ENCODE data around the gene SNUPN. TPM values are rescaled to one million over a fixed set of nuclear protein-coding genes. Genes with fewer than 3 reads are reported as not detected.

SNUPN gene
- total and polyA plus RNA-seq, 8 donors, result 4.7 to 29.2 (median 16.4) TPM

DNA sequence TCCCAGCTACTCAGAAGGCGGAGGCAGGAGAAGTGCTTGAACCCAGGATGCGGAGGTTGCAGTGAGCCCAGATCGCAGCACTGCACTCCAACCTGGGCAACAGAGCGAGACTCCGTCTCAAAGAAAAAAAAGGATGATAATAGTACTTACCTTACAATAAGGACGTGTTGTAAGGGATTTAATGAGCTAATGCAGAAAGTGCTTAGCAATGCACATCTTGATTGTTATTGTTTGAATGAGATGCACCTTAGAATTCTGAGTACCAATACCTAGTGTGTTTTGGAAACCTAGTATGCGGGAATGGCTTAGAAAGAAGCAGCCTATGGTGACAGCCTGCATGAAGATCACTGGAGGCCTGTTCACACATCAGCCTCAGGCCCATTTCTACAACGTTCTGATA, 19.5 kb downstream of the SNUPN start:
- TF ChIP-seq EP300 (IDR thresholded peaks at IDR 0.05) (no peak), POLR2AphosphoS5 (IDR thresholded peaks at IDR 0.05) (no peak), POLR2A (IDR thresholded peaks at IDR 0.05) (no peak)
- TF ChIP-seq, protein P1, sequence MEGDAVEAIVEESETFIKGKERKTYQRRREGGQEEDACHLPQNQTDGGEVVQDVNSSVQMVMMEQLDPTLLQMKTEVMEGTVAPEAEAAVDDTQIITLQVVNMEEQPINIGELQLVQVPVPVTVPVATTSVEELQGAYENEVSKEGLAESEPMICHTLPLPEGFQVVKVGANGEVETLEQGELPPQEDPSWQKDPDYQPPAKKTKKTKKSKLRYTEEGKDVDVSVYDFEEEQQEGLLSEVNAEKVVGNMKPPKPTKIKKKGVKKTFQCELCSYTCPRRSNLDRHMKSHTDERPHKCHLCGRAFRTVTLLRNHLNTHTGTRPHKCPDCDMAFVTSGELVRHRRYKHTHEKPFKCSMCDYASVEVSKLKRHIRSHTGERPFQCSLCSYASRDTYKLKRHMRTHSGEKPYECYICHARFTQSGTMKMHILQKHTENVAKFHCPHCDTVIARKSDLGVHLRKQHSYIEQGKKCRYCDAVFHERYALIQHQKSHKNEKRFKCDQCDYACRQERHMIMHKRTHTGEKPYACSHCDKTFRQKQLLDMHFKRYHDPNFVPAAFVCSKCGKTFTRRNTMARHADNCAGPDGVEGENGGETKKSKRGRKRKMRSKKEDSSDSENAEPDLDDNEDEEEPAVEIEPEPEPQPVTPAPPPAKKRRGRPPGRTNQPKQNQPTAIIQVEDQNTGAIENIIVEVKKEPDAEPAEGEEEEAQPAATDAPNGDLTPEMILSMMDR (IDR thresholded peaks at IDR 0.05), result no peak
- intact Hi-C loops (cut with DNase I; ENCODE audit: low total_unique reads), result no loop called here
- H3K27me3 ChIP-seq, result no peaks in the 10 kb centered on the region
- WGBS, 5 donors, result 88 to 95% (median 93%) methylated on average over 8 of the region's 8 CpGs
- H3K36me3 ChIP-seq, result peaks cover 58 to 99% (median 97%) of the 10 kb centered on the region in 4 donors
- H3K9me3 ChIP-seq, result no peaks in the 10 kb centered on the region
- DNase-seq, result no peak
- H3K27ac ChIP-seq, result peak overlapping the region in 1 of 5 donors; percentile 41
- H3K4me3 ChIP-seq, result no peak overlapping the region
- peaks cover 0 to 5% (median 0%) of the 10 kb centered on the region in 4 donors for H3K4me1 ChIP-seq

DNA sequence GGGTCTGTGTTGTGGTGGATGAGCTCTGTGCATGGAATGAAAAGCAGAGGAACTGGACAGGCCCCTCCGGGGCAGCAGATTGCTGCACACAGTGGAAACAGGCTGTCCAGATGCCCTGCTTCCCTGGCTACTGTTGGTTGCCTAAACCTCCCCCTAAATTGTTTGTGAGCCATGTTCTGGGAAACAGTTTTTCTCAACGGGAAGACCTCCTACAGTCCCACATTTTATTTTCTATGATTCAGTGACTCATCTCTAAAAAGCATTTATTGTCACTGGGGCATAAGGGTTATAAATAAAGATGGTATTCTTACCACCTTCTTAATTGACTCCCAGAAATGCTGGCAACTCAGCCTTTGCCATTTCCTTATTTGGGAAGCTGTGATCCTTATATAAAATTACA, 26.1 kb downstream of the SNUPN start:
- WGBS, 5 donors, result 54 to 68% (median 56%) methylated on average over 2 of the region's 2 CpGs
- H3K4me1 ChIP-seq, result peaks cover 24 to 45% (median 31%) of the 10 kb centered on the region in 4 donors
- H3K9me3 ChIP-seq, result no peaks in the 10 kb centered on the region
- H3K36me3 ChIP-seq, result peaks cover 18 to 97% (median 79%) of the 10 kb centered on the region in 4 donors
- no peaks in the 10 kb centered on the region for H3K27me3 ChIP-seq
- H3K27ac ChIP-seq, result peak overlapping the region; percentile 14 to 75 (median 45)
- intact Hi-C loops (cut with DNase I; ENCODE audit: low total_unique reads), result no loop called here
- TF ChIP-seq, protein P1 (IDR thresholded peaks at IDR 0.05), result no peak
- TF ChIP-seq POLR2A (IDR thresholded peaks at IDR 0.05) (no peak), EP300 (IDR thresholded peaks at IDR 0.05) (no peak), POLR2AphosphoS5 (IDR thresholded peaks at IDR 0.05) (no peak)
- no peak for DNase-seq
- H3K4me3 ChIP-seq, result no peak overlapping the region

DNA sequence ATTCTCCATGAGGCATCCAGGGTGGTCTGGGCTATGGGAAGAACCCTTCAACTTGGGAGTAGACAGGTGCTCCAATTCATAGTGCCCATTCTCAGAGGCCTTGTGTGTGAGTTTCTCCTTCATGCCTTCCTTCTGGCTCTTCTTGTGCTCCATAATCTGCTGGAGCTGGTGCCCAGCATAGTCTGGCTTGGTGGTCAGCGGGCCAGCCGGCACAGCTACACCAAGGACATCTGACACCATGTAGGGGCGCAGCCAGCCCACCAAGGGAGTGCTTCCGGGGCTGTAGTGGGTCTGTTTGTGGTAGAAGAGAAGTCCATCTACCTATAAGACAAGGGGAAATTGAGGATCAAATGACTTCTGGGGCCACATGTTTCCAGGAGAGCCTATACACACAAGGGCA, 27.2 kb downstream of the SNUPN start:
- TF ChIP-seq POLR2AphosphoS5 (IDR thresholded peaks at IDR 0.05) (no peak), EP300 (IDR thresholded peaks at IDR 0.05) (no peak), POLR2A (IDR thresholded peaks at IDR 0.05) (no peak)
- TF ChIP-seq, protein P1 (IDR thresholded peaks at IDR 0.05), result no peak
- H3K9me3 ChIP-seq, result no peaks in the 10 kb centered on the region
- 89 to 96% (median 93%) methylated on average over 3 to 4 of the region's 4 CpGs for WGBS, 5 donors
- H3K27ac ChIP-seq, result peak overlapping the region; percentile 28 to 75 (median 48)
- intact Hi-C loops (cut with DNase I; ENCODE audit: low total_unique reads), result no loop called here
- DNase-seq, result no peak
- no peak overlapping the region for H3K4me3 ChIP-seq
- peaks cover 11 to 97% (median 75%) of the 10 kb centered on the region in 4 donors for H3K36me3 ChIP-seq
- peaks cover 24 to 45% (median 31%) of the 10 kb centered on the region in 4 donors for H3K4me1 ChIP-seq
- H3K27me3 ChIP-seq, result no peaks in the 10 kb centered on the region

DNA sequence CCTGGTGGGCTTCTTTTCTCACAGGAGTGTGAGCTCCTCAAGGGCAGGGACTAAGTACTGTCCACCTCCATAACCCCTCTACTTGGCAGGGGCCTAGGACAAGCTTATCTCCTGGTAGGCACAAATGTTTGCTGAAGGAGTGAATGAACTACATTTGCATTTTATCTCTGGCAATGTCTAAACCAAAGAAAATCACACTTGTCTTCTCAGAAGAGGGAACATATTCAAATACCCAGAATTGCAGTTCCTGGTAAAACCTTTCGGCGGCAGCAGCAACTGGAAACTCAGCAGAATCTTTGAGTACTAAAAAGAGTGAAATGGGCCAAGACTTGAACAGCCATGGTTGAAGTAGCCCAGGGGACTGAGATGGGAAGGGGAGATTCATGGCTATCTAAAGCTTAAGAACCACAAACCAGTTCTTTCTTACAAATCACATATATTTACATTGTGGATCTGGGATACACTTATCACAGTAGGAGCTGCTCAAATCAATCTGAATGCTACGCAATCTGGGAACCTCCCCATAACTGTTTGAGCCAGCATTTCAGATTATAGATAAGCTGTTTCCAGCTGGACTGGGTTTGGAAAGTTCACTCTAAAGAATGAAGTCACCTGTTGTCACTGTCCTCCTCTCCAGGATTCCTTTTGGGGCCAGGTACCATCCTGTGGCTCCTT, 27.7 kb downstream of the SNUPN start:
- 26 to 56% (median 44%) methylated on average over 3 of the region's 3 CpGs for WGBS, 5 donors
- no peaks in the 10 kb centered on the region for H3K9me3 ChIP-seq
- H3K36me3 ChIP-seq, result peaks cover 11 to 92% (median 71%) of the 10 kb centered on the region in 4 donors
- no peak overlapping the region for H3K4me3 ChIP-seq
- peak; percentile 37 to 47 for DNase-seq
- intact Hi-C loops (cut with DNase I; ENCODE audit: low total_unique reads), result no loop called here
- H3K4me1 ChIP-seq, result peaks cover 24 to 45% (median 31%) of the 10 kb centered on the region in 4 donors
- no peaks in the 10 kb centered on the region for H3K27me3 ChIP-seq
- H3K27ac ChIP-seq, result peak overlapping the region; percentile 45 to 75 (median 69)
- no peak for TF ChIP-seq POLR2A (IDR thresholded peaks at IDR 0.05)
- TF ChIP-seq, protein P1 (IDR thresholded peaks at IDR 0.05), result peak in 2 of 7 experiments; percentile 31 to 40
